ENCODE data around the gene IFI6. TPM values are rescaled to one million over a fixed set of nuclear protein-coding genes. Genes with fewer than 3 reads are reported as not detected.

IFI6 gene, protein sequence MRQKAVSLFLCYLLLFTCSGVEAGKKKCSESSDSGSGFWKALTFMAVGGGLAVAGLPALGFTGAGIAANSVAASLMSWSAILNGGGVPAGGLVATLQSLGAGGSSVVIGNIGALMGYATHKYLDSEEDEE
- total RNA-seq (2022) = 39.0 and 44.5 TPM in 2 replicates
- percentile 56 among the genes with signal in this experiment for Bru-seq, nascent RNA
- percentile 53 among the genes with signal in this experiment for BruChase-seq, experiment 1, labeled RNA remaining after a 2-hour chase
- percentile 61 among the genes with signal in this experiment for BruChase-seq, experiment 2, labeled RNA remaining after a 6-hour chase
- long read RNA-seq, transcript IFI6-202 (5 exons, 841 nt) = major isoform, 34 of 46 reads
- long read RNA-seq, transcript IFI6-203 (5 exons, 828 nt) = minor isoform, 10 of 46 reads
- long read RNA-seq, partial matches to known transcripts = 2 of 46 reads
- long read RNA-seq, other reads (novel, unspliced or antisense) = 0 of 46 reads

DNA sequence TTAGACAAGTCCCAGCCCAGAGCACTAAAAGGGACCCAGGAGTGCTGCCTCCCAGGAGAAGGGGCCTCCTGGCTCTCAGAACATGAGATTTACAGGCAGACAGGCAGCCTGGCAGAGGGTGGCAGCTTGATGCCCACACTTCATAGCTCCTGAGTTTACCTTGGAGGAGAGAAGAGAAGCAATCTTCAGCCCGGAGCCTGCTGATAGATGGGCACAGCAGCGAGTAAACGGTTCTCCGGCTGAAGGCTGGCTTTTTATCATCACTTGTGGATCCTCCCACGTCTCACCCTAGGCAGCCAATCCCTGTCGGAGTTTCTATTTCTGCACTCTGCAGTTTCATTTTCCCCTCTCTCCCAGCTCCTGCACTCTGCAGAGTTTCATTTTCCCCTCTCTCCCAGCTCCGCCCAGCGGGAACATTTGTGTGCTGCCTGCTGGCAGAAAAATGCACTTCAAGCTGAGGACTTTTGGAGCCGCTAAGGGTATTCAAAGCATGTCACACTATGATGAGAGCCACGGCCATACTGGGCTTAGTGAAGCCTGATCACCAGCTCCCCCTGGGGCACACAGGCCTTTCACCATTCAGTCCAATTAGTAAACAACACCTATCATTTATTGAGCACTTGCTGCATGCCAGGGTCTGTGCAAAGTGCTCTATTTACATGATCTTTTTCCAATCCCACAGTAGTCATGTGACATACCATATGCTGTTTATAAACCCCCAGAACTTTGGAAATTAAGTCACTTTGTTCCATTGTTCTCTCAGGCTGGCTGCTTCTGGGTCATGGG, at the start of gene IFI6:
Gene IFI6, minus strand, starts transcription at position 229 of the 786 bp plus-strand sequence. CDS start 2,878 bp downstream, outside the sequence.
- peak; percentile 86 to 90 for DNase-seq
- TF ChIP-seq, protein P1, sequence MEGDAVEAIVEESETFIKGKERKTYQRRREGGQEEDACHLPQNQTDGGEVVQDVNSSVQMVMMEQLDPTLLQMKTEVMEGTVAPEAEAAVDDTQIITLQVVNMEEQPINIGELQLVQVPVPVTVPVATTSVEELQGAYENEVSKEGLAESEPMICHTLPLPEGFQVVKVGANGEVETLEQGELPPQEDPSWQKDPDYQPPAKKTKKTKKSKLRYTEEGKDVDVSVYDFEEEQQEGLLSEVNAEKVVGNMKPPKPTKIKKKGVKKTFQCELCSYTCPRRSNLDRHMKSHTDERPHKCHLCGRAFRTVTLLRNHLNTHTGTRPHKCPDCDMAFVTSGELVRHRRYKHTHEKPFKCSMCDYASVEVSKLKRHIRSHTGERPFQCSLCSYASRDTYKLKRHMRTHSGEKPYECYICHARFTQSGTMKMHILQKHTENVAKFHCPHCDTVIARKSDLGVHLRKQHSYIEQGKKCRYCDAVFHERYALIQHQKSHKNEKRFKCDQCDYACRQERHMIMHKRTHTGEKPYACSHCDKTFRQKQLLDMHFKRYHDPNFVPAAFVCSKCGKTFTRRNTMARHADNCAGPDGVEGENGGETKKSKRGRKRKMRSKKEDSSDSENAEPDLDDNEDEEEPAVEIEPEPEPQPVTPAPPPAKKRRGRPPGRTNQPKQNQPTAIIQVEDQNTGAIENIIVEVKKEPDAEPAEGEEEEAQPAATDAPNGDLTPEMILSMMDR (IDR thresholded peaks at IDR 0.05; ENCODE audit: insufficient read depth in 1 of 2, low read depth in 1 of 2, low read length in 1 of 2, severe bottlenecking in 1 of 2, unreplicated experiment in 1 of 2) = peak; percentile 18 to 31
- Histone ChIP-seq H3K9me3 (no peaks in the 10 kb centered on the region), H3K36me3 (ENCODE audit: control insufficient read depth, insufficient read depth, low read length) (no peaks in the 10 kb centered on the region), H3K4me1 (peaks cover 12% of the 10 kb centered on the region), H3K27me3 (replicated peaks; ENCODE audit: control insufficient read depth, insufficient read depth, low read length) (no peaks in the 10 kb centered on the region), H3K4me3 (ENCODE audit: low read depth, low read length) (peak within 1 kb of the TSS; percentile 38)
- intact Hi-C loops (cut with micrococcal nuclease; ENCODE audit: unreplicated experiment) = loop anchor here (1.0 kb wide), 1 partner anchor 53 kb away; the partner anchor contains the start of gene FAM76A
- peaks cover 6% of the 10 kb centered on the region for H3K4me1 Mint-ChIP-seq (ENCODE audit: low read depth, unreplicated experiment)
- H3K9me3 Mint-ChIP-seq (ENCODE audit: unreplicated experiment) = no peaks in the 10 kb centered on the region
- CTCF ChIA-PET = interaction anchor here (0.6 to 1.5 kb wide), 7 partner anchors 9 to 407 kb away, joined by 3 to 20 read pairs (median 4); partner anchors contain the start of genes FAM76A and STX12
- no TSS peak for BruUV-seq (replicated peaks)
- H3K4me3 Mint-ChIP-seq (ENCODE audit: unreplicated experiment) = peak within 1 kb of the TSS; percentile 62
- POLR2A ChIA-PET = interaction anchor here (1.0 to 1.8 kb wide), 3 partner anchors 53 to 158 kb away, joined by 3 to 7 read pairs (median 4); partner anchors contain the start of genes FAM76A, PPP1R8 and STX12
- peaks cover 5% of the 10 kb centered on the region for H3K36me3 Mint-ChIP-seq (ENCODE audit: insufficient read depth, unreplicated experiment)
- no peaks in the 10 kb centered on the region for H3K27me3 Mint-ChIP-seq (ENCODE audit: insufficient read depth, unreplicated experiment)
- peak within 1 kb of the TSS; percentile 19 for H3K27ac Mint-ChIP-seq (ENCODE audit: unreplicated experiment)

DNA sequence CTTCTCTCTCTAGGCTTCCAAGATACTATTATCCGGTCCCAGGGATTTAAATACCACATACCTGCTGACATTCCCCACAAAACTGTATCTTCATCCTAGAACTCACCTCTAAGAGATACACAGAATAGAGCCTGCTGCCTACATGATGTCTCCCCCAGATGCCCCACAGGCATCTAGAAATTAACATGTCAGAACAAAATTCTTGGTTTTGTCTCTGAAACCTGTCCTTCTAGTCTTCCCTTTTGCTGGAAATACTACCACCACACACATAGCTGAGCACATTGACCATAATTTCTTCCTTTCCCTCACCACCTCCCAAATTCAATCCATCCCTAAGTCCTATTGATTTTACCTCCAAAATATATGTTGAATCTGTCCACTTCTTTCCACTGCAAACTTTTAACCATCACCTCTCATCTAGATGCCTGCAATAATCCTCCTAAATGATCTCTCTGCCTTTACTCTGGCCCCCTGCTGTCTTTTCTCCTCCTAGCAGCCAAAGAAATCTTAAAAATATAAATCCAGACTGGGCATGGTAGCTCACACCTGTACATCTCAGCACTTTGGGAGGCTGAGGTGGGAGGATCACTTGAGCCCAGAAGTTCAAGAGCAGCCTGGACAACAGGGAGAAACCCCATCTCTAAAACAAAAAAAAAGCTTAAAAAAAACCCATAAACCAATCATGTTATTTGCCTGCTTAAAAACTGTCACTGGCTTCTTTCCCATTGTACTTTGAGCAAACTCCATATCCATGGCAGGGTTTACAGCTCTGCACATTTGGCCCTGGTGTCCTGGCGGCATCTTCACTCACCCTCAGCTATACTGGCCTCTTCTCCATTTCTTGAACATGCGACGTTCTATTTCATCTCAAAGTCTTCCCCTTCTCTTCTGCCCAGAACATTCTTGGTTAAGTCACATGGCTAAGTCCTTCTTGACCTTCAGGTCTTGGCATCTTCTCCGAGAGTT, 47.6 kb upstream of the IFI6 start:
- H3K4me3 ChIP-seq (ENCODE audit: low read depth, low read length) = no peak overlapping the region
- ChIA-PET CTCF (interaction anchor here (0.6 to 1.8 kb wide), 3 partner anchors 48 to 518 kb away, joined by 3 to 9 read pairs (median 4); partner anchors contain the start of gene IFI6), POLR2A (no interaction called here)
- no peaks in the 10 kb centered on the region for H3K9me3 ChIP-seq
- H3K4me1 ChIP-seq = 0 out of 2 replicates have a peak, but pooled peaks cover 1% of the 10 kb centered on the region
- DNase-seq = peak in 1 of 2 experiments; percentile 9
- Mint-ChIP-seq H3K4me3 (ENCODE audit: unreplicated experiment) (no peak overlapping the region), H3K36me3 (ENCODE audit: insufficient read depth, unreplicated experiment) (peaks cover 7% of the 10 kb centered on the region), H3K27ac (ENCODE audit: unreplicated experiment) (no peak overlapping the region), H3K9me3 (ENCODE audit: unreplicated experiment) (peaks cover 18% of the 10 kb centered on the region), H3K27me3 (ENCODE audit: insufficient read depth, unreplicated experiment) (no peaks in the 10 kb centered on the region), H3K4me1 (ENCODE audit: low read depth, unreplicated experiment) (peaks cover 7% of the 10 kb centered on the region)
- H3K36me3 ChIP-seq (ENCODE audit: control insufficient read depth, insufficient read depth, low read length) = no peaks in the 10 kb centered on the region
- BruUV-seq (replicated peaks) = no TSS peak
- intact Hi-C loops (cut with micrococcal nuclease; ENCODE audit: unreplicated experiment) = no loop called here
- no peaks in the 10 kb centered on the region for H3K27me3 ChIP-seq (replicated peaks; ENCODE audit: control insufficient read depth, insufficient read depth, low read length)
- TF ChIP-seq, protein P1 (IDR thresholded peaks at IDR 0.05; ENCODE audit: insufficient read depth in 1 of 2, low read depth in 1 of 2, low read length in 1 of 2, severe bottlenecking in 1 of 2, unreplicated experiment in 1 of 2) = peak; percentile 22 to 36
